Duodenal mucosa (tissue), 2 donors: ENCODE data around the gene DUS1L.

Experiments
- H3K27ac ChIP-seq: one replicate; pipeline ENCODE4 v1.7.0; 2013; ENCODE audit warnings: low read depth, low read length
- H3K27me3 ChIP-seq, 2 donors: one replicate each; pipeline ENCODE4 v1.7.0; 2013; ENCODE audit warnings: low read length in 2 of 2, control low read depth in 1 of 2; ENCODE audit not compliant: insufficient read depth in 2 of 2, control insufficient read depth in 1 of 2
- H3K36me3 ChIP-seq, 2 donors: one replicate each; pipeline ENCODE4 v1.7.0; 2013; ENCODE audit warnings: low read length in 2 of 2, control low read depth in 1 of 2; ENCODE audit not compliant: insufficient read depth in 2 of 2, control insufficient read depth in 1 of 2
- H3K4me1 ChIP-seq, 2 donors: one replicate each; pipeline ENCODE4 v1.7.0; 2013; ENCODE audit warnings: low read length in 2 of 2, control low read depth in 1 of 2; ENCODE audit not compliant: insufficient read depth in 2 of 2, control insufficient read depth in 1 of 2
- H3K4me3 ChIP-seq, 2 donors: one replicate each; pipeline ENCODE4 v1.7.0; 2013; ENCODE audit warnings: low read length in 2 of 2, low read depth in 1 of 2
- H3K9ac ChIP-seq, 2 donors: one replicate each; pipeline ENCODE4 v1.7.0; 2013; ENCODE audit warnings: low read length in 2 of 2, low read depth in 1 of 2
- H3K9me3 ChIP-seq, 2 donors: one replicate each; pipeline ENCODE4 v1.7.0; 2013; ENCODE audit warnings: low read length in 2 of 2, control low read depth in 1 of 2; ENCODE audit not compliant: control insufficient read depth in 1 of 2

DUS1L gene

DNA sequence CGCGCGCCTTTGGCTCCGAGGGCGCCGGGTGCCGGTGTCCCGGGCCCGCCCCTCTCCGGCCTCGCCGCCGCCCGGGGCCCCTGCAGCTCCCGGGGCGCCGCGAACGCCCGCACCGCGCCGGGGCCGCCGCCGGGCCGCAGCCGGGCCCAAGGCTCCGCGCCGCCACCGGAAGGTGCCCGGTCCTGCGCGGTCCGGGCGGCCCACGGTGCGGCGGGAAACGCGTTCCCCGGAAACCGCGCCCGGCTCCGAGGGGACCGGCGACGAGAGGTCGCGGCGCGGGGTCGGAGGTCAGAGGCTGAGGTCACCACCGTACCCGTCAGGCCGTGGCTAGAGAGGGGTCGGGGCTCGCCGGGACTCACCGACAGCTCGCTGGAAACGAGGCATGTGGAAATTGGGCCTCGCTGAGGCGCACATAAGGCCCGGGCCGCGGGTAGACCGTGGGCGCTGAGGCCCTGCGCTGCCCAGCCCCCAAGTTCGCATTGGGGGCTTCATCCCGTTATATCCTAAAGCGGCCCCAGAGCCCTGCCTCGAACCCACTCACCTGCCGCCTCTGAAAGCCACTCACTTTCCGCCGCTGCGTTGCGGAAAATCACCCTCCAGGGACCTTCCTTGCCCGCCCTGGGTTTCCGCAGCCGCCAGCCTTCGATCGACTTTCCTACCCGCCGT is at the start of gene DUS1L:
Gene DUS1L (minus strand): TSS at position 167 of the 666 bp plus-strand sequence. CDS start 745 bp downstream, outside the sequence.
- no peaks in the 10 kb centered on the region for H3K9me3 ChIP-seq
- peak within 1 kb of the TSS; percentile 81 to 85 for H3K4me3 ChIP-seq
- H3K4me1 ChIP-seq: peaks cover 15 to 16% of the 10 kb centered on the region in 2 donors
- H3K27me3 ChIP-seq: no peaks in the 10 kb centered on the region
- peaks cover 8 to 23% of the 10 kb centered on the region in 2 donors for H3K36me3 ChIP-seq
- peak within 1 kb of the TSS; percentile 79 to 87 for H3K9ac ChIP-seq
- peak within 1 kb of the TSS; percentile 50 for H3K27ac ChIP-seq

DNA sequence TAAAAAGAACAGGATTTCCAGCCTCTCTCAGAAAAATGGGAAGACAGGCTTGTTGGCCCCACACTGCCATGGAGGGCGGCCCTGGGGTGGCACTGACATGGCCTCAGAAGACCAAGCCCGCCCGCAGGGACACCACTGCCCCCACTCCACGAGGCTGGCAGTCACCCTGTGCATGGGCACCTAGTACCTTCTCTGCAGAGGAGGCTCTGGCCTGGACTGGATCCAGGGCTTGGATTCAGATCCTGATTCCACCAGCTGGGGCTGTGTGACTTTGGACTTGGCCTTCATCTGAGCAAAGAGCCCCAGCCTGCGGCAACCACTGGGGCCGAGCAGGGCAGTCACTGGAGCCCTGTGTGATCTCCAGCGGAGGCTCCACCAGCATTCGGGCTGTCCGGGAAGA is 49.3 kb upstream of the DUS1L start:
- Histone ChIP-seq H3K4me3 (no peak overlapping the region), H3K27ac (no peak overlapping the region), H3K36me3 (peaks cover 0 to 12% of the 10 kb centered on the region in 2 donors), H3K9ac (no peak overlapping the region), H3K9me3 (no peaks in the 10 kb centered on the region), H3K27me3 (no peaks in the 10 kb centered on the region), H3K4me1 (peaks cover 0 to 3% of the 10 kb centered on the region in 2 donors)

DNA sequence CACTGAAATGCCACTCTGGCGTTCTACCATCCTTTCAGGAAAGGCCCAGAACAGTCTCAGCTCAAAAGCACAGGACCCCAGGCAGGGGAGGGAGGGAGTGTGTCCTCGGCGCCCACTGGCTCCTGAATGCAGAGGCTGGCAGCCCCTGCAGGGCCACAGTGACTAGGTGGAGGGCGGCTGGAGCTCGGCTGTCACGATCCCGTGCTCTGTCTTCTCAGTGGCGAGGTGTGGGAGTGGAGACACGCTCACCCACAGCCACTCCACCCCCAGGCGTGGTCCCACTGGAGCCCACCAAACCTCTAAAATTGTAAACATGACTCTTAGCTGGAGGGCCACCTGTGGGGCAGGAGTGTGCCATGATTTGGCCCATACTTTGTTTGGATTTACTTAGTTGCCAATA is 48.8 kb upstream of the DUS1L start:
- Histone ChIP-seq H3K27me3 (no peaks in the 10 kb centered on the region), H3K9me3 (no peaks in the 10 kb centered on the region), H3K36me3 (peaks cover 0 to 12% of the 10 kb centered on the region in 2 donors), H3K27ac (no peak overlapping the region), H3K9ac (no peak overlapping the region), H3K4me3 (no peak overlapping the region), H3K4me1 (peaks cover 0 to 3% of the 10 kb centered on the region in 2 donors)

DNA sequence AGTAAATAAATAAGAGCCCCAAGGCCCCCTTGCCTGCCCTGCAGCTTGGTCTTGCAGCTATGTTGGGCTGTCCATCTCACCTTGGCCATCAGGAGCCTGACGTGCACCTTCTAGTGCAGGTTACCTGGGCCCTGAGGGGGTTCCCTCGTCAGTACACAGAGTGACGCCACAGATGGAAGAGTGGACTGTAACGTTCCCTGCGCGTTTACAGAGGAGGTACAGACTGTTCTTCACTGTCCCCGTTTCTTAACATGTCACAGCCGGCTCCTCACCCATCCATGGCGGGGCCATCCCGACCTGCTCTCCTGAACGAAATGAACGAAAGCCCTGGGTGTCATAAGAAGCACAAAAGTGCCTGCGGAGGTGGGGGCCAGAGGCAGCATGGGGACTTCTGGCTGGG is 48.3 kb upstream of the DUS1L start:
- Histone ChIP-seq H3K4me1 (peaks cover 0 to 3% of the 10 kb centered on the region in 2 donors), H3K9me3 (no peaks in the 10 kb centered on the region), H3K9ac (no peak overlapping the region), H3K4me3 (no peak overlapping the region), H3K27me3 (no peaks in the 10 kb centered on the region), H3K36me3 (peaks cover 0 to 12% of the 10 kb centered on the region in 2 donors), H3K27ac (no peak overlapping the region)

DNA sequence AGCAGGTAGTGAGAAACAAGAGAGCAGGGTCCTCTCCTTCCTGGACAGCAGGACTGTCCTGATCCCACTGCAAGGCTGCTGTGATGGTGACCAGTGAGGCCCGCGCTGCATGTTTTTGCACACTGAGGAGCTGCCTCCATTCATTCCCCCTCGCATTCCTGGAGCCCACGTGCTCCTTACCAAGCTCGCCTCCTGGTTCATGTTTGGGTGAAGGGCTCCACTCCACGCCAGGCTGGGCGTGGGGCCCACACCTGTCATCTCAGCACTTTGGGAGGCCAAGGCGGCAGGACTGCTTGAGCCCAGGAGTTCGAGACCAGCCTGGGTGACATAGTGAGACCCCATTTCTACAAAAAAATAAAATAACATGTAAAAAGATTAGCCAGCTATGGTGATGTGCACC is 47.8 kb upstream of the DUS1L start:
- no peaks in the 10 kb centered on the region for H3K9me3 ChIP-seq
- no peaks in the 10 kb centered on the region for H3K27me3 ChIP-seq
- peaks cover 0 to 12% of the 10 kb centered on the region in 2 donors for H3K36me3 ChIP-seq
- no peak overlapping the region for H3K4me3 ChIP-seq
- H3K4me1 ChIP-seq: peaks cover 0 to 3% of the 10 kb centered on the region in 2 donors
- no peak overlapping the region for H3K9ac ChIP-seq
- H3K27ac ChIP-seq: no peak overlapping the region

DNA sequence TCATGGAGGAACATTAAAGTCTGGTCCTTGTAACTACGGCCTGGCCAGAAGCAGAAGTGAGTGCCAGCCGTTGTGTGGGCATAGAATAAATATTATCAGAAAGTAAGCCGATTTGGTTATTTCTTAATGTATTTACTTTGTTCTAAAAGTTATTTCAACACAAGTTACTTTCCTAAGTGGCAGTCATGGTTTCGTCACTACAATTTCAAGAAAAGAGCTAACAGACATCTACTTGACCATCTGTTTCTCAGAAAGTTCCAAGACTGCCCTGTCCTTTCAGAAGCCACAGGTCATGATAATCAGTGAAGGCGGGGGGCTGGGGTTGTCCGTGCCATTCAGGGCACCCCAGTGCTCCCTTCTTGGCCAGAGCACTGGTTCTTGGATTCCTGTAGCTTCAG is 47.3 kb upstream of the DUS1L start:
- Histone ChIP-seq H3K9ac (no peak overlapping the region), H3K4me3 (no peak overlapping the region), H3K36me3 (peaks cover 0 to 8% of the 10 kb centered on the region in 2 donors), H3K27me3 (no peaks in the 10 kb centered on the region), H3K4me1 (peaks cover 0 to 3% of the 10 kb centered on the region in 2 donors), H3K9me3 (no peaks in the 10 kb centered on the region), H3K27ac (no peak overlapping the region)

DNA sequence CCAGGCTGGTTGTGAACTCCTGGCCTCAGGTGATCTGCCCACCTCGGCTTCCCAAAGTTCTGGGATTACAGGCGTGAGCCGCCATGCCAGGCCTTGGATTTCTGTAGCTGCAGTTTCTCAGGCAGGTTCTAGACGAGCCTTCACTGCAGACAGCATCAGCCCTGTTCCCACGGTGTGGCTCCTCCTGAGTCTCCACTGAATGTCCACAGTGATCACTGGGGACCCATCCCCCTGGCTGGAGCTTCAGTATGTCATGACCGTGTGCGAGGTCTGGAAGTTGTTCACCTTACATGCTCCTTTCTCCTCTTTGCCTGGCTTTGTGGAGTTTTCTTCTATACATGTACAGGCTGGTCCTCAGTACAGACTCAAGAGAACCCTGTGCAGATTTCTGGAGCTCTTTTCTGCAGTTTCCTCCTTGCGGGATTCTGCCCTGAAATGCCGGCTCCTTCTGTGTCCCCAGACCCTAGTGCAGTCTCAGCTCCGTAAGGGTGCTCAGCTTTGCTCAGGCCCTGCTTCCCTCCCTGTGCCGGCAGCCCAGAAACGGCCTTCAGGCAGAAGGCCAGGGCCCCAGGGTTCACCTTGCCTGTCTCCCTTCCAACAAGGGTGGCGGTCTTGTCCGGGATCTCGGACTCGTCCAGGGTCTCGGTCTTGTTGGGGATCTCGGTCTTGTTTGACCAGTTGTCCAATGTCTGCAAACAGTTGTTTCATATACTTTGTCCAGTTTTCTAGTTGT is 46.7 kb upstream of the DUS1L start:
- Histone ChIP-seq H3K4me3 (no peak overlapping the region), H3K4me1 (peaks cover 0 to 6% of the 10 kb centered on the region in 2 donors), H3K27ac (no peak overlapping the region), H3K9me3 (no peaks in the 10 kb centered on the region), H3K36me3 (peaks cover 0 to 8% of the 10 kb centered on the region in 2 donors), H3K9ac (no peak overlapping the region), H3K27me3 (no peaks in the 10 kb centered on the region)

DNA sequence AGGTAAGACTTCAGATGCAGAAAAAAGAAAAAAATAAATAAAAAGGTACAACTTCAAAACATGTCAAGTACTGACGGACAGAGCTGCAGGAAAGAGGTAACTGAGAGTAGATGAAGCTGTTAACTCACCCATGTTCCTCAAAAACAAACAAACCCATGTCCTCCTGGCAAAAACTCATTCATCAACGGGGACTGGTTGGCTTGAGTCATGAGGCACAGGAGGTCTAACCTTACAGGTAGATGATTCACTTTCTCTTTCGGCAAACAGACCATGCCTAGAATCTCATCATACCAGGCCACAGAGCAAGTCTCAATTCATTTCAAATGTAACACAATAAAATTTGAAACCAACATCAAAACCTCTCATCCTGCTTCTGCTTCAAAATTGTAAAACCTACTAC is 44.7 kb upstream of the DUS1L start:
- Histone ChIP-seq H3K9me3 (no peaks in the 10 kb centered on the region), H3K27me3 (no peaks in the 10 kb centered on the region), H3K27ac (no peak overlapping the region), H3K36me3 (peaks cover 0 to 8% of the 10 kb centered on the region in 2 donors), H3K4me3 (no peak overlapping the region), H3K4me1 (peaks cover 20 to 26% of the 10 kb centered on the region in 2 donors), H3K9ac (no peak overlapping the region)

DNA sequence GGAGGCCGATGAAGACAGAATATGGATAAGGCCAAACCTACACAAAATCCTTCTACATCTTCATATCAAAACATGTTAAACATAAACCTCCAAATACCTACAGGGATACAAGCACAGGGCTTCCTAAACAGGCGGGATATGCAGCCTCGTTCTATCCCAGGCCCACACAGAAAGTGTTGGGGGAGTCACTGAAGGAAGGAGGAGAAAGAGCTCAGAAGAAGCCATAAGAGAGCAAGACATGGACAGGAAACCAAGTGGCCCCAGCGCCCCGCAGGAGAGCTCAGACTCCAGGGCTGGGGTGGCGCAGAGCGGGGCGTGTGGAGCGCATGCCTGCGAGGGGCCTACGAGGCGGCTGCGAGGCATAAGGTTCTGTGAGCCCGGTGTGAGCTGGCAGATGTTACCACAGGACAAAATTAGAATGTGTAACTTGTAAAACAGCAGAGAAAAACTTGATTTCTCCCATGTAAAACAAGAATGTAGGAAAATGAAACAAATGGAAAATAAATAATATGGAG is 43.4 kb upstream of the DUS1L start:
- Histone ChIP-seq H3K27ac (no peak overlapping the region), H3K9ac (no peak overlapping the region), H3K9me3 (no peaks in the 10 kb centered on the region), H3K4me3 (no peak overlapping the region), H3K4me1 (peaks cover 22 to 30% of the 10 kb centered on the region in 2 donors), H3K27me3 (no peaks in the 10 kb centered on the region), H3K36me3 (peaks cover 0 to 8% of the 10 kb centered on the region in 2 donors)

DNA sequence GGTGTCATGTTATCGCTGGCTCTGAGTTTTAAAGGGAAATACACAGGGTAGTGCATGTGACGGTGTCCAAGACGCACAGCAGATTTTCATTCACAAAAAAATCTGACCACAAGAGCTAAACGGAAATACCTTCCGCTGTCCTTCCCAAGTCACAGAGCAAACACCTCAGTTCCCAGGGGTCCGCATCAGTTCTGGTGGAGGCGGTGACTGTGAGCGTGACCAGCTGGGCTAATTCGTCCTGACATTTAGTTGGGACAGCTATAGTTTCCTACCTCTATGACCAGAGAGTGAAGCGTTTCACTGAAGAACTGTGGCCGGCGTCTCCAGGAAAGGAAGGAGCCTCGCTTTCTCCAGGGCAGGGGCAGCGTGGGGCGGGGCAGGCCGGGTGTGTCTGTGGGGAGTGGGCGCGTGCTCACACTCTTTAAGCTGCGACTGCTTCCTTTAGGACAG is 42.9 kb upstream of the DUS1L start:
- Histone ChIP-seq H3K27me3 (no peaks in the 10 kb centered on the region), H3K9me3 (no peaks in the 10 kb centered on the region), H3K36me3 (peaks cover 0 to 4% of the 10 kb centered on the region in 2 donors), H3K27ac (no peak overlapping the region), H3K4me1 (peaks cover 24 to 31% of the 10 kb centered on the region in 2 donors), H3K4me3 (no peak overlapping the region), H3K9ac (no peak overlapping the region)
